NCI-H1694 treated with DMSO at 0.1 percent for 48 hours (cell line): ENCODE measurements around the gene DDIT4L.
"Not testable (repeated sequence)": the region's sequence is repeated elsewhere in the genome, so short reads cannot be mapped to it uniquely, and the experiment has no call there.

ENCODE experiments used
- DNase-seq: peaks from one replicate; lab custom pipeline; 2025; lab: John Stamatoyannopoulos, UW

Gene DDIT4L, protein sequence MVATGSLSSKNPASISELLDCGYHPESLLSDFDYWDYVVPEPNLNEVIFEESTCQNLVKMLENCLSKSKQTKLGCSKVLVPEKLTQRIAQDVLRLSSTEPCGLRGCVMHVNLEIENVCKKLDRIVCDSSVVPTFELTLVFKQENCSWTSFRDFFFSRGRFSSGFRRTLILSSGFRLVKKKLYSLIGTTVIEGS

DNA sequence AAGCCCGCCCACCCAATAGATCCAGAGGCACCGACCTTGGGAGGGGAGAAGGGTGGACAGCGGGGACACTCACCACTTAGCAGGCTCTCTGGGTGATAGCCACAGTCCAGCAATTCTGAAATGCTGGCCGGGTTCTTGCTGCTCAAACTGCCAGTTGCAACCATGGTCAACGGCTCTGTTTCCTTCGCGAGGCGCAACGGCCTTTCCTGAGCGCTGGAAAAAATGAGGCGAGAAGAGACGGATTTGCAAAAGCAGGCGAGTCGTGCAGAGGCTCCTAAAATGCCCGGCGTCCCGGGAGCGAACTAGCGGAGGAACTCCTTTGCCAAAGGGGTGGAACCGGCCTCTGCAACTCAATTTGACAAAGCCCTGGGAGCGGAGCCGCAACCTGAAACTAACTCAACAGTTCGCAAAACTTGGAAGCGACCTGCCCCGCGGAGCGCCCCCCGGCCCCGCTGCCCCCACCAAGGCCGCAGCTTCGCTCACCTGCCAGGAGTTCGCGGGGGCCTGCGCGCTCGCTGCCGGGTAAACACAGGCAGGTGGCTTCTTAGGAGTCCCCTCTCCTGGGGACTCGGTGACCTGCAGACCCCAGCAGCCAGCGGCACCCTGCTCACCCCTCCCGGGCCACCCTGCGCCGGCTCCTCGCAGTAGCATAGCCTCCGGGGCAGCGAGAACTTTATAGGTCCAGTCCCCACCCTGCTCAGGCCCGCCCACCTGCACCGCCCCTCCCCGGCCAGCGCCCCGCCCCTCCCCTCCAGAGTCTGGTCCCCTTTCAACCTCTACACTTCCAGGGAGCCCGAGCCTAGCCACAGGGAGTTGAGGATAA is at the start of gene DDIT4L:
Gene DDIT4L, minus strand, starts transcription at position 649 of the 823 bp plus-strand sequence. Its CDS starts 485 bp downstream, at position 164.
- DNase-seq, result no peak

DNA sequence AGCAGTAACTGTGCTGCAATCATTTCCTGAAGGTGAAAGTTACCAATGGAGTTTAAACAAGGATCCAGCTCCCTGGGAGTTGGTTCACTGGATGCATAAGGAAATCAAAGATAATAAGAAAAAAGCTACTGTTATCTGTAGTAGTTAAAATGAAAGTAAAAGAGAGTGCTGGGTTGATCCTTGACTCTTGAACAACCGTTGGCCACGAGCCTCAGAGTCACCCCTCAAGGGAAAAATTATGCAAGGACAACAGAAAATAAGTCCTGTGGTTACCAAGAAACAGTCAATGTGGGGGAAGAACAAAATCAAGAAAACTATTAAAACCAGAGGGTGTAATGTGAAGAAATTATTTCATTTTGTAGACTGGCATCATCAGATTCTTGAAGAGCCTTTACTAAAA is 49.7 kb upstream of the DDIT4L start:
- no peak for DNase-seq

DNA sequence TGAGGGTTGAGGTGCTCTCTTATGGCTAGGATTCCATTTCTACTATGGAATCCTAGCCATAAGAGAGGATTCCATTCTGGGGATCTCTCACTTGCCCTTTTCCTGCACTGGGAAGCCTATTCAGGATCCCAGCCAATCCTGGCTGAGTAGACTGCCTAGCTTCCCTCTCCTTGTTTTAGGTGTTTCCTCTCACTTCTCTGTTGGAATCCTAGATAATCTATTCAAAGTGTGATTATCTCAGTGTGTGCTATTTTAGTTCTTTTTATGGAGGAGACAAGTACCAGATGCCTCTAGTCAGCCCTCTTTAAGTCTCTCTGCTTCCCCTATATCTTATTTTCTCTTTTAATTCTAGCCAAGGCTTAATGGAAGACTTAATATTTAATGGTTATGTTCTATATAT is 34.5 kb upstream of the DDIT4L start:
- DNase-seq, result no peak

DNA sequence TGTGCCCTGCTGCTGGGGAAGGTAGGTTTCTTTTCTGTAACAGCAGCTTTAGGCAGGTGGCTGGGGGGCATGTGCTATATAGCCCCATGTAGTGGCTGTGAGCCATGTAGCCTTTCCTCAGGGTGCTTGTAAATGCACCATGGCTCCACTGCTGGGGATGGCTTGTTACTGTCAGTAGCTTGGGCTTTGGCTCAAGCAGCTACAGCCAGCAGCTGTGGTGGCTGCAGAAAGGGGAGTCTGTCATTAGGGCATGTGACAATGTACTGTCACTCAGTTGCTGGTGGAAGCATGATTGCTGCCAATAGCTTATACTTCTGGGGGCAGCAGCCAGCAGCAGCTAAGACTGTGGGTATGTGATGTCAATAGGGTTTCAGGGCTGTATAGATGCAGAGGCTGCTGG is 33.9 kb upstream of the DDIT4L start:
- no peak for DNase-seq

DNA sequence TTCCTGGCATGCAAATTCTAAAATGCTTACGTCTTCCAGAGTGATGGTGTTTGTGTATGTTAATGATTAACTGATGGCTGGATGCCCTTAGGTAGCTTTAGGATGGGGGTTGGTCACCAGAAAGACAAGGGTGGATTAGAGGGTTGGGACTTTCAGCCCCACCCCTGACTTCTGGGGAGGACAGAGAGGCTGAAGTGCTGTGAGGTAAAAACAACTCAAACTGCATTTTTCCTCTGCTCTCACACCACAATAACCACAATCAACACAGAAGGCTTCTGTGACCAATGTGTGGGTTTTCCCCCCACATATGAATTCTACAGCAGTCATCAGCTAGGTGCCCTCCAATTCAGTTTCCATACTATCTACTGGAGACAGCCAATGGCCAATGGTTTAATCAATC is 18.7 kb upstream of the DDIT4L start:
- DNase-seq, result no peak

DNA sequence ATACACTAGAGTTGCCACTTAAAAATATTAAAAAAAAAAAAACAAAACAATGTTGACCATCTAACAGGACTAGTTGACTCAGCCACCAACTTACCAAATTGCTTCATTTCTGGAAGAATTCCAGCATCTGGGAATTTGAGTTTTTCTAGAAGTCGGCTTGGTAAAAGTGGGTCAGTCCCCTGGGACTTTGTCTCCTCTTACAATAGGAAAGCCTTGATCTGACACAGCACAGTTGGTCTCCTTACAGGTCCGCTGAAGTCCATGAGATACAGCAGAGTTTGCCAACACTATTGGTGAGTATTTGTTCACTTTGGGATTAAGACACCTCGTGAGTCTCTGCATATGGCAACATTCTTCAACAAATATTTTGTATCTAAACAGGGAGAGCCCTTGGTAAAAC is 18.2 kb upstream of the DDIT4L start:
- no peak for DNase-seq

DNA sequence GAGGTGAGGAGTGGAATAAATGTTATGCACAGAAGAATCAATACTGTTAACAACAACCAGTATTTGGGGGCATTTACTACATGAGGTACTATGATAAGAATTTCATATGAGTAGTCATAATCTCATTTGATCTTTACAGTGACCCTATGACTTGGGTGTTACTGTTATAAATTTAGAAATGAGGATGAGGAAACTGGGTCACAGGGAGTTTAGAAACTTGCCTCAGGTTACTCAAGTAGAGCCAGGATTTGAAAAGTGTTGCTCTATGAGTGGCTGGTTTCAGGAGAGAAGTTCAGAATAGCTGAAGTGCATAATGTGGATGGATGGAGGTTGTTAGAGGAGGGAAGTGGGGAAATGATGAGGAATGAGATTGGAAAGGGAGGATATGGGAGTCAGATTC is 16.6 kb upstream of the DDIT4L start:
- DNase-seq, result no peak

DNA sequence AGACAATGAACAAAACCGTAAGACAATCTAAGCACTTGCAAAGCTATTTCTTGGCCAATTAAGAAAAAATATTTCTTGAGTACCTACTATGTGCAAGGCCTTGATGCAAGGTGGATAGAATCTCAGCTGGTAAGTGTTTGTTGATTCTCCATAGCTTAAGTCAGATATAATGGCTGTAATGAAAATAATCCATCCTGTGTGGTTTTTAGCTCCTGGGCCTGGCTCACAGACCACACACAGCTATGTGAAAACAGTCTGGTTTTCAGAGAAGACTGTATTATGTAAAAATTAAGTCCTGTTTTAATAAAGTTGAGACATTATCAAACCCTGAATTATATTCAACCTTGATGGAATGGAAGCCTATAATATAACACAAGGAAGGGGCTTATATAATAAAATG is 7.8 kb upstream of the DDIT4L start:
- DNase-seq, result no peak

DNA sequence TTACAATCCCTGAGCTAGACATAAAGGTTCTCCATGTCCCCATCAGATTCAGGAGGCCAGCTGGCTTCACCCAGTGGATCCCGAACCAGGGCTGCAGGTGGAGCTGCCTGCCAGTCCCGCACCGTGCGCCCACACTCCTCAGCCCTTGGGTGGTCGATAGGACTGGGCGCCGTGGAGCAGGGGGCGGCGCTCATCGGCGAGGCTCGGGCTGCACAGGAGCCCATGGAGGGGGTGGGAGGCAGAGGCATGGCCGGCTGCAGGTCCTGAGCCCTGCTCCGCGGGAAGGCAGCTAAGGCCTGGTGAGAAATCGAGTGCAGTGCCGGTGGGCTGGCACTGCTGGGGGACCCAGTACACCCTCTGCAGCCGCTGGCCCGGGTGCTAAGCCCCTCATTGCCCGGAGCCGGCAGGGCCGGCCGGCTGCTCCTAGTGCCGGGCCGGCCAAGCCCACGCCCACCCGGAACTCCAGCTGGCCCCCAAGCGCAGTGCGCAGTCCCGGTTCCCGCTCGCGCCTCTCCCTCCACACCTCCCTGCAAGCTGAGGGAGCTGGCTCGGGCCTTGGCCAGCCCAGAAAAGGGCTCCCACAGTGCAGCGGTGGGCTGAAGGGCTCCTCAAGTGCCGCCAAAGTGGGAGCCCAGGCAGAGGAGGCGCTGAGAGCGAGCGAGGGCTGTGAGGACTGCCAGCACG is 6.3 kb upstream of the DDIT4L start:
- not testable (repeated sequence) for DNase-seq

DNA sequence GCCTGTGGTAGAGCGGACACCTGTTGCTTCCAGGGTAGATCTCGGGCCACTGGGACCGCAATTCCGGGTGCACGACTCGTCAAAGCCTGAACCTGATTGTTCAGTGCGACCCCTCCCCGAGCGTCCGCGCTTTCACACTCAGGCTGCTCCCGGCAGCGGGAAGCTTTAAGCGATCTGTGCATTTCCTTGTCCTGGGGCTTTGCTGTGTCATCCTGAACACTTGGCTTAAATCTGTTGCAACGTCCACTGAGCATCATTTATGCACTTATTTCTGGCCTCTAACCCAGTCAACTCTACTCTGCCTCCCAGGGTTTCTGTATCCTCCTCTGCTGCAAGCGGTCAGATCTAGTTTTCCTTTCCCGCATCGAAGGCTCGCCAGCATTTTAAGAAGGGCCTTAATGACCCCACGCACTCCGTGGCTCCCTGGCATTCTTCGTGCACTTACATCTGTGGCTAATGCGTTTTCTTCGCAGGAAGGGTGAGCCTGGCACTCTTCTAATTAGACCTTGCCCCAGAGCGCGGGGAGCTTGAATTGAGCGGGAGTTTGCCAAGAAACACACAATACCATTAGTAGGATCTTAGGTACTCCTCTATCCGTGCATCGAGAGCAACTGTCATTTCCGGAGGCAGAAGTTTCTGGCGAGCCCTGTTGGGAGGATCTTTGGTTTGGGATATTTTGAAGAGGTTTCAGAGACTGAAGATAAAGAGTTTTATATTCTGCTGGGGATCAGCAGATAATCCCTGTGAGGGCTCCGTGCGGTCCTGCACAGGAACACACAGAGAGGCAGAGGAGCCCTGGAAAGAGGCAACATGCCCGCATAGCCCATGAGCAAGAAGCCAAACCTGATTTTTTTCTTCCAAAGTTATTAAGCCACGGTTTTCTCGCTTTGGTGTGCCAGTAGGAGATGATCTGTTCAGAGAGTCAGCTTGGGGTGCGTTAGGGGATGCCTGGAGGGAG is 654 bp upstream of the DDIT4L start:
- no peak for DNase-seq

DNA sequence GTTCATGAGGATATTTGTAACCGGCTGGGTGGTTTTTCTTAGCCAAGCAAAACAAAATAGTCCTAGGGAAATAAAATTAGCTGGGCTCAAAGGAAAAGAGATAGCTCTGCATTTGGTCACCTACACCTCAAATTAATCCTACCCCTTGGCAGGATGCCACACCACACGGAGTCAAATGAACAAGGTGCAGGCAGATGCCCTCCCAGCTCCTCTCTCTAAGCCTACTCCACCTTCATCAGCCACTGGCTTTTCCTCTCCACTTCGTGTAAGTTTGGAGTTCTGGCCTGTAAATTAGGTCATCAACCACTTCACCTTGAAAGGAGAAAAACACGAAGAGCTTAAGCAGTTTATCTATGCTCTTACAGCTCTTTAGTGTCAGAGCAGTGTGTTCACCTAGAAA is 1.4 kb downstream of the DDIT4L start:
- DNase-seq, result no peak

DNA sequence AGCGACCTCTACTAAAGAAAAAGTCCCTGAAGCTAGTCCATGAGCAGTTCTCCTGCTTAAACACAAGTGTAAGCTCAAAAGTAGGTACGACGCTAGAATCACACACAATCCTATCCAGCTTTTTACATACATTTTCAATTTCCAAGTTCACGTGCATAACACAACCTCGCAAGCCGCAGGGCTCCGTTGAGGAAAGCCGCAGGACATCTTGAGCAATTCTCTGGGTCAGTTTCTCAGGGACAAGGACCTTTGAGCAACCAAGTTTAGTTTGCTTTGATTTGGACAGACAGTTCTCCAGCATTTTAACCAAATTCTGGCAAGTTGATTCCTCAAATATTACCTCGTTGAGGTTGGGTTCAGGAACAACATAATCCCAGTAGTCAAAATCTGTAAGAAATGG is 2.5 kb downstream of the DDIT4L start:
- no peak for DNase-seq

DNA sequence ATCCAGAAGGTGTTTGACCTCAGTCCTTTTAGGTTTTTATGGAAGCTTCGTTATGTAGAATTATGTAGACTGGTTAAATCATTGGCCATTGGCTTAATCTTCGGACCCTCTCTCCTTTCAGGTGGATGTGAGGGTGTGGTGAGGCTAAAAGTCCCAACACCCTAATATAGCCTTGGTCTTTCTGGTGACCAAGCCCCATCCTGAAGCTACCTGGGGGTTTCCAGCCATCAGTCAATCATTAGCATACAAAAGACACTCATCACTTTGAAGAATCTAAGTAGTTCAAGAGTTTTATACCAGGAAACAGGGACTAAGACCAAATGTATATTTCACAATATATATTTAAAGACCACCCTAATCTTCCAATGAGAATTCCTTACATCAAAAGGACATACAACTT is 5.5 kb downstream of the DDIT4L start:
- DNase-seq, result no peak

DNA sequence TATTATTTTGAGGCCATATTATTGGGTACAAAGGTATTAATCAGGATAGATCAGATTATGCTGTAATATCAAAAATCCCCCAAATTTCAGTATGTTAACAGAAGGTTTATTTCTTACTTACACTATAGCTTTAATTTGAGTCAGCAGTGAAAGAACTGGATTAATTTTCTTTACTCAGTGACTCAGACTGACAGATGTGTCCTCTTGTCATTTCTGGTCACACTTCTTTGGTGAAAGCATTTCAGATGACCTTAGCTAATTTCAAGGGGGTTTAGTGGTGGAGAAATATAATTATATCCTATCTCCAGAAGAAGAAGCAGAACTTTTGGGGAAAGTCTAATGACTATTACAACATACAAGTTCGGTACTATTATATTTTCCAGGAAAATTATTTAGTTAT is 12.4 kb downstream of the DDIT4L start:
- DNase-seq, result no peak

DNA sequence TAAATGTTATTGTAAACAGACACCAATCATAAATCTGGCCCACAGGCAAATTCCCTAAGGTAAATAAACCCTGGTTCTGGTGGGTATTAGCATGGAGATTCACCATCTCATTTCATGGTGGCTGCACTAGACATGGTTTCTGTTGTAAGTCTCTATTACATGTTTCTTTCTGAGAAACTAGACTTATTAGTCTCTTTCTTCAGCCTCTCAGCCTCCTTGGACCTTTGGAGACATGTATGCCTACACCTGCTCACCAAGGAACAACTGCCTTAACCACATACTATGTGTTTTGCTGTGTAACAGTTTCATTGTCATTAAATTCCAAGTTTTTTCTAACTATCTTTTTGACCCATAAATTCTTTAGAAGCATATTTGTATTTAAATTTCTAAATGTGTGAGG is 13.1 kb downstream of the DDIT4L start:
- DNase-seq, result no peak

DNA sequence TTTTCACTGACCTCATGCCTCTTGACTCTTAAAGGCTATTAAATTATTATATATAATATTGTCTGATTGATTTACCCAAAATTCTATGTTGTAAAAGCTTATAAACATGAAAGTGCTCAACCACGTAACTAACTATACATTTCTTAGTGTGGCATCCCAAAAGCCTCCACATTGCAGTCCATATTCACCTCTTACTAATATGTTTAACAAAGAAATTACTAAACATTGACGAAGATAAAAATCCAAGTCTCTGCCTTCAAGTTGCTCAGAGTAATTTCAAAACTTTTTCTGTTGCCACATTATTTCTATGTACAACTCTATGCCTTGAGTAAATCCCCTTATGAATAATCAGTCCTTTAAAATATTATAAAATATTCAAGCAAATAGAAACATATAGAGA is 14.4 kb downstream of the DDIT4L start:
- DNase-seq, result no peak

DNA sequence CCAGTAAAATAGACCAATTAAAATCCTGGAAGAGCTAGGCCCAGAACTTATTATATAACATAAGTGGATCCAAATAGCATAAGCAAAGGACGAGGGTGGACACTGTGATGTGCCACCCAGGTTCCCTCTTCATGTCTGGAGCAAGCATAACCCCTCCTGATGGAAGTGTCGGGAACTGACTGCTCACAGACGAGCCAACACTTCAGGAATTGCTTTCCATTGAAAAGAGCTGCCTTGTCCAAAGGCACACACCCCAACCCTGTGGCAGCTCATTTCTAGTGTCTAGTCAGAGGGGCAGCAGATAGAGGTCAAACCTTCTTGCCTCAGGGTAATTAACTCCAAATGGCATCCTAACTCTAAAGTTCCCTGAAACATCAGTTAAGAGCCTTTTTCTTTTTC is 15.3 kb downstream of the DDIT4L start:
- DNase-seq, result no peak

DNA sequence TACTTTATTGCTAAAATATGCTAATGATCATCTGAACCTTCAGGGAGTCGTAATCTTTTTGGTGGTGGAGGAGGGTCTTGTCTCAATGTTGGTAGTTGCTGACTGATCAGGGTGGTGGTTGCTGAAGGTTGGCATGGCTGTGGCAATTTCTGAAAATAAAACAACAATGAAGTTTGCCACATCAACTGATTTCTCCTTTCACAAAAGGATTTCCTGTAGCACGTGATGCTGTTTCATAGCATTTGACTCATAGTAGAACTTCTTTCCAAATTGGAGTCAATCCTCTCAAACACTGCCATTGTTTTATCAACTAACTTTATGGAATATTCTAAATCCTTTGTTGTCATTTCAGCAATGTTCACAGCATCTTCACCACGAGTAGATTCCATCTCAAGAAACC is 19.3 kb downstream of the DDIT4L start:
- no peak for DNase-seq

DNA sequence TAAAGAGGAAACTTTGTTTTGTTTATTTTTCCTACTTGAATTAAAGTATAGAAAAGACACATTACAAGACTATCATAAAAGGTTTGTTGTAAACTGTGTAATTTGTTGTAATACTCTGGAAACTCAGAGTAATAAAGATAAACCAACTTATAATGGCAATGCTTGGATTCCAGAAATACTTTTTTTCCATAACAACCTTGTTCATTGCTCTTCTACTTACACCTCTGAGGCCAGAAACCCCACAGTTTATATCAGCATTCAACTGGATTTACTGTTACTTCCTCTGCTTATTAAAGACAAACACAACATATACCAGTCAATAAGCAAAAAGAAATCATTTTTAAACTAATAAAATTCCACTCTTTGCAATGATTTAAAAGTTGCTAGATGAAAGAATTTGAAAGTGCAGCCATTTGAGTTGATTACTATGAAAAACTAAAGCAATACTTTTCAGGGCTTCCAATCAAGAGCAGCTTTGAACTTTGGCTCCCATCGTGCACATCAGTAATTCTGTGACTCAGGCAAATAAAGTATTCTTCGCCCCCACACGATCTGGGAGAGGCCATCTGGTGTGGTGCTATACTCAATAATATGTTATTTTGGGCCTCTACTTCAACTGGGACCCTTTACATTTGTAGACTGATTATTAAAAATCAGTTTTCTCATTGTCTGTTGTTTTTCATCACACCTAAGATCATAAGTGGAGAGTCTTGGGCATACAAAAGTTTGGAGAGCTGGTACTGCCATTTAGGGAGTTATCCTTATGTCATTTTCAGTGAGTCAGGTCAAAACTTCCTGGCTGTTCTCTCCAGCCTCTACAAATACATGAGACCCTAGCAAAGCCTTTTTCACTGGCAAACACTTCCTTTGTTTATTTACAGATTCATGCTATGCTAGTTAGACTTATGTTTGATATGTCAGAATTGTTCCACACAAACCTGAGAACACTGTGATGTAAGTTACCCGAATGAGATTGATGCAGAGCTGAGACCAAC is 20.5 kb downstream of the DDIT4L start:
- no peak for DNase-seq

DNA sequence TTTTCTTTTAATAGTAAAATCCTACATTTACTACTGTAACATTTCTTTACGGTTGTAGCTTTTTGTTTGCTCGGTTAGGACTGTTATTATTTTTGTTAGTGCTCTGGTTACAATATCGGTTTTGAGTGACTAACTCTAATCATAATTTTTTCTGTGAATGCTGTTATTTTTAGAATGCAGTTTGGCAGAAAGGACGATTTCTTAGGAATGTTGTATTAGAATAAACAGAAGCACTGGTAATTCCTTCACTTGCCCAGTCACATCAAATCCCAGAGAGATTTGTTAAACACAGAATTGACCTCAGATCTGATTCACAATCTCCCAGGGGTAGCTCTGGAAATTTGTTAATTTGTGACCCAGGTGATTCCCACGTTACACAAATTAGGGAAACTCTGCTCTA is 21.7 kb downstream of the DDIT4L start:
- no peak for DNase-seq
